ENCODE data around the gene CRYAA.

Gene CRYAA

DNA sequence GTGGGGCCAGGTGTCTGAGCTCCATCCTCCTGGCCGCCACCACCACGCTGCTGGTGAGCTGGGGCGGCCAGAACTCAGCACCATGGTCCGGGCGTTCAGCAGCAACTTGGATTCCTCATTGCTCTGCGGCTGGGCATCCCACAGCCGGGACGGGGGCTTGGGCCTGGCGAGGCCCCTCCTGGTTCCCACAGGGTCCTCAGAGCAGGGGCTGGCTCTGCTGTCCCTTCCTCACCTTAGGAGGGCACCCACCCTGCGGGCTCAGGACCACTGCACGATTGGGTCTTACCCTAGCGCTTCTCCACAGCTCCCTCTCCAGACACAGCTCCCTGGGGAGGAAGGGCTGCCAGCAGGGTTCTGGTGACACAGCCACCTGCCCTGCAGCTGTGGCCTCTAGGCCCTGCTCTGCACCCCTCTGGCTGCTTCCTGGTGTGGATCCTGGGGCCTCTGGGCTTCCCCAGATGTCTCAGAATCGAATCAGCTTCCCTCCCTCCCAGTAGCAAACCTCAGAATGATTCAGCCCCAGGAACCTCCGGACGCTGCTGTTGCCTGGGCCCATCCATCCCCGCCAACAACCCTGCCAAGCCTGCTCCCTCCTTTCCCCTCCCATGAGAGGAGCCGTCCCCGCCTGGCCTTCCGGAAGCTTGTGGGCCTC lies 25.0 kb downstream of the CRYAA start:
- DNase-seq (ENCODE audit: low read depth) = no peak
- H3K4me3 ChIP-seq (ENCODE audit: low read depth, low read length) = no peak overlapping the region
- TF ChIP-seq, protein P1, sequence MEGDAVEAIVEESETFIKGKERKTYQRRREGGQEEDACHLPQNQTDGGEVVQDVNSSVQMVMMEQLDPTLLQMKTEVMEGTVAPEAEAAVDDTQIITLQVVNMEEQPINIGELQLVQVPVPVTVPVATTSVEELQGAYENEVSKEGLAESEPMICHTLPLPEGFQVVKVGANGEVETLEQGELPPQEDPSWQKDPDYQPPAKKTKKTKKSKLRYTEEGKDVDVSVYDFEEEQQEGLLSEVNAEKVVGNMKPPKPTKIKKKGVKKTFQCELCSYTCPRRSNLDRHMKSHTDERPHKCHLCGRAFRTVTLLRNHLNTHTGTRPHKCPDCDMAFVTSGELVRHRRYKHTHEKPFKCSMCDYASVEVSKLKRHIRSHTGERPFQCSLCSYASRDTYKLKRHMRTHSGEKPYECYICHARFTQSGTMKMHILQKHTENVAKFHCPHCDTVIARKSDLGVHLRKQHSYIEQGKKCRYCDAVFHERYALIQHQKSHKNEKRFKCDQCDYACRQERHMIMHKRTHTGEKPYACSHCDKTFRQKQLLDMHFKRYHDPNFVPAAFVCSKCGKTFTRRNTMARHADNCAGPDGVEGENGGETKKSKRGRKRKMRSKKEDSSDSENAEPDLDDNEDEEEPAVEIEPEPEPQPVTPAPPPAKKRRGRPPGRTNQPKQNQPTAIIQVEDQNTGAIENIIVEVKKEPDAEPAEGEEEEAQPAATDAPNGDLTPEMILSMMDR (IDR thresholded peaks at IDR 0.05; ENCODE audit: control insufficient read depth, extremely low read depth, insufficient read depth) = no peak

DNA sequence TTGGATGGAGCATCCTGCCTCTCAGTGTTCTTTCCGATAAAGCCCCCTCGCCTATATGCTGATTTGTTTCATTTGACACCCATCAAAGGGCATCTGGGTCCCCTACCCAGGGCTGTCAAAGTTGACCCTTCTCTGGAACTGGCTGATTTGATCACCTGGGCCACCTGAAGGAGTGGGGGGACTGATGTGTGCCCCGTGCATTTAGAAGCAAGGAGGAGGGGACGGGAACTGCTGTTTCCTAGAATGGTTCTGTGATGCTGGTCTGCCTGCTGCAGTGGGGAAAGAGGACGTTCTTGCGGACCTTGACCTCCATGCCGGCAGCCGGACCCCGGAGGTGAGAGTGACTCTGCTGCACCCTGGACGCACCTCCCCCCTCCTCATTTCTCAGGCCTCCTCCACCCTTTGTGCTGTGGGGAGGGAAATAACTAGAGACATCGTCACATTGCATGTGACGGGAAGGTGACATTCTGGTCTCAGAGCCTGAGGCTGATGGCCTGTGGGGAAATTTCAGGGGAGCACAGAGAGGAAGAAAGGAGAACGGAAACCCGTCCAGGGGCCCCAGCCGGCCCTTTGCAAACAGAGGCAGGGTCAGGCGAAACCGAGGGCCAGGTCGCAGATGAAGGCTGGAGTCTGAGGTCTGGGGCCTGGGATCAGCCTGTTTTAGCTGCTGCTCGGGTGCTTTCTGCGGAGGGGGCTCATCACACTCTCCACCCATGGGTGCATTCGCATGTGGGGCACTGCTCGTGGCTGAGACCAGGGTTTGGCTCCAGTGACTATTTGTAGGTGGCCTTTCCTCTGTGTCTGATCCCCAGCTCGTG lies 25.7 kb downstream of the CRYAA start:
- H3K4me3 ChIP-seq (ENCODE audit: low read depth, low read length) = no peak overlapping the region
- TF ChIP-seq, protein P1 (IDR thresholded peaks at IDR 0.05; ENCODE audit: control insufficient read depth, extremely low read depth, insufficient read depth) = no peak

GRCh38 chr21:43195121-43196021 lies 26.6 kb downstream of the CRYAA start:
- no peak for DNase-seq (ENCODE audit: low read depth)
- no peak overlapping the region for H3K4me3 ChIP-seq (ENCODE audit: low read depth, low read length)
- TF ChIP-seq, protein P1 (IDR thresholded peaks at IDR 0.05; ENCODE audit: control insufficient read depth, extremely low read depth, insufficient read depth) = no peak

More for the DNA sequence above, 25.7 kb downstream of the CRYAA start:
- DNase-seq (ENCODE audit: low read depth) = no peak

GRCh38 chr21:43196826-43197225 lies 28.0 kb downstream of the CRYAA start:
- DNase-seq (ENCODE audit: low read depth) = peak; percentile 46
- no peak overlapping the region for H3K4me3 ChIP-seq (ENCODE audit: low read depth, low read length)
- TF ChIP-seq, protein P1 (IDR thresholded peaks at IDR 0.05; ENCODE audit: control insufficient read depth, extremely low read depth, insufficient read depth) = no peak

DNA sequence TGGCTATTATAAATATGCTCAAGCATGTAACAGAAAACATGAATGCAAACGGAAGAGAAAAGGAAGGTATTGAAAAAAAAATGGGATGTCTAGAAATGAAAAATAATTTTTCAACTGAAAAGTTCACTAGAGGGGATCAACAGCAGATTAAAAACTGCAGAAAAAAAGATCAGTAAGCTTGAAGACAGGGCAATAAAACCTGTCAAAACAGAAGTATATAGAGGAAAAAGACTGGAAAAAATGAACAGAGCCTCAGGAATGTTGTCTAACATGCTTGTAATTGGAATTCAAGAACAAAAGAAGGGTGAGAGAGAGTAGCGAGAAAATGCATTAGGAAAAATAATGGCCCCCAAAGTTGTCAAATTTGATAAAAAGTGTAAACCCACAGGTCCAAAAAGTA lies 29.6 kb downstream of the CRYAA start:
- H3K4me3 ChIP-seq (ENCODE audit: low read depth, low read length) = no peak overlapping the region
- TF ChIP-seq, protein P1 (IDR thresholded peaks at IDR 0.05; ENCODE audit: control insufficient read depth, extremely low read depth, insufficient read depth) = no peak
- DNase-seq (ENCODE audit: low read depth) = no peak

- no peak overlapping the region for H3K4me3 ChIP-seq (ENCODE audit: low read depth, low read length)
- TF ChIP-seq, protein P1 (IDR thresholded peaks at IDR 0.05; ENCODE audit: control insufficient read depth, extremely low read depth, insufficient read depth) = no peak
- no peak for DNase-seq (ENCODE audit: low read depth)
Observed at GRCh38 chr21:43201491-43201890, 32.7 kb downstream of the CRYAA start.

All from LNCaP clone FGC (cell line).